Panc1 (cell line): ENCODE data around the gene KLF18. TPM values are rescaled to one million over a fixed set of nuclear protein-coding genes. Genes with fewer than 3 reads are reported as not detected.

Experiments used
- ATAC-seq: fragments of 200-7000 bp; cut with Tn5 transposase; 2 replicates; pipeline ENCODE4 v1.9.1; 2020; ENCODE audit warnings: mild to moderate bottlenecking, moderate library complexity
- BruUV-seq: library from RNA; stranded (reverse); fragments of 400-500 nt; replicated peaks from 2 replicates; lab custom pipeline; 2021; lab: Mats Ljungman, UMichigan
- CTCF ChIA-PET: fragments of 300-600 bp; sonication (Branson Sonifier 250); formaldehyde crosslinking; loops from one replicate; lab custom pipeline; 2022; ENCODE audit warnings: antibody characterized with exemption; lab: Charles Lee
- POLR2A ChIA-PET: fragments of 300-600 bp; sonication (Branson Sonifier 250); formaldehyde crosslinking; loops from one replicate; lab custom pipeline; 2022; ENCODE audit warnings: antibody characterized with exemption; lab: Charles Lee
- DNase-seq: peaks from one replicate; pipeline ENCODE4 v3.0.0-alpha.2; 2010; ENCODE audit warnings: low read depth, low spot score
- H3K27ac ChIP-seq: 2 replicates; pipeline ENCODE4 v1.5.1; 2011; ENCODE audit warnings: mild to moderate bottlenecking, low read length, inconsistent platforms
- H3K27me3 ChIP-seq: fragments of 200-500 bp; sonication (Bioruptor generic); 2 replicates; pipeline ENCODE4 v1.6.0; 2014; ENCODE audit warnings: low read length, inconsistent platforms; ENCODE audit not compliant: control insufficient read depth, insufficient read depth
- H3K36me3 ChIP-seq: fragments of 200-500 bp; sonication (Bioruptor generic); 2 replicates; pipeline ENCODE4 v1.5.1; 2014; ENCODE audit warnings: inconsistent platforms, mild to moderate bottlenecking, low read length, moderate library complexity; ENCODE audit not compliant: control insufficient read depth, insufficient read depth
- H3K4me1 ChIP-seq: 2 replicates; pipeline ENCODE4 v1.5.1; 2011; ENCODE audit warnings: inconsistent platforms, mild to moderate bottlenecking, low read length, moderate library complexity; ENCODE audit not compliant: control insufficient read depth, insufficient read depth
- H3K4me3 ChIP-seq, 2 experiments: 2 replicates each; pipeline ENCODE4 v1.5.1; 2011 to 2012; ENCODE audit warnings: low read depth in 2 of 2, low read length in 2 of 2, mild to moderate bottlenecking in 2 of 2, inconsistent platforms in 1 of 2, moderate library complexity in 1 of 2
- H3K9me3 ChIP-seq: fragments of 200-500 bp; sonication (Bioruptor generic); 2 replicates; pipeline ENCODE4 v1.5.1; 2014; ENCODE audit warnings: low read depth, mild to moderate bottlenecking, inconsistent platforms, low read length, moderate library complexity; ENCODE audit not compliant: control insufficient read depth, insufficient read depth
- POLR2AphosphoS5 ChIP-seq: IDR thresholded peaks from 2 replicates; pipeline ENCODE4 v1.6.1; 2012; ENCODE audit warnings: mild to moderate bottlenecking, low read depth, low read length, moderate library complexity
- SIN3A ChIP-seq: IDR thresholded peaks from 2 replicates; pipeline ENCODE4 v1.6.1; 2012; ENCODE audit warnings: low read depth, mild to moderate bottlenecking, low read length, moderate library complexity, borderline replicate concordance; ENCODE audit not compliant: insufficient read depth
- TCF7L2 ChIP-seq: IDR thresholded peaks from 2 replicates; pipeline ENCODE4 v1.6.1; 2011; ENCODE audit warnings: mild to moderate bottlenecking, low read depth, low read length, inconsistent platforms
- in situ Hi-C: cut with HindIII; loops from 2 replicates; pipeline ENCODE4 v1.10.0; 2016; ENCODE audit warnings: low sequenced_read_pairs, low pct_unique_long_range_greater_than_20kb
- intact Hi-C: fragments of 100-400 bp; cut with micrococcal nuclease; formaldehyde crosslinking; loops from one replicate; pipeline ENCODE4 v1.10.0; 2022; ENCODE audit not compliant: unreplicated experiment
- total RNA-seq: library from RNA; stranded (reverse); gene quantifications from one replicate; pipeline ENCODE4 v1.2.1, GENCODE V29; 2021; ENCODE audit not compliant: unreplicated experiment
- TF ChIP-seq, protein P1 (sequence below): fragments of 450-650 bp; IDR thresholded peaks from 2 replicates; pipeline ENCODE4 v1.5.1; 2017; ENCODE audit warnings: mild to moderate bottlenecking
- TF ChIP-seq, protein P2 (sequence below), 2 experiments: IDR thresholded peaks; 2 replicates each; pipeline ENCODE4 v1.6.1; 2011 to 2012; ENCODE audit warnings: low read depth in 2 of 2, control low read depth in 1 of 2, low read length in 1 of 2, mild to moderate bottlenecking in 1 of 2, moderate library complexity in 1 of 2; ENCODE audit not compliant: insufficient read depth in 1 of 2

Gene KLF18
- total RNA-seq, 1 experiment from 2014 or later: not detected

DNA sequence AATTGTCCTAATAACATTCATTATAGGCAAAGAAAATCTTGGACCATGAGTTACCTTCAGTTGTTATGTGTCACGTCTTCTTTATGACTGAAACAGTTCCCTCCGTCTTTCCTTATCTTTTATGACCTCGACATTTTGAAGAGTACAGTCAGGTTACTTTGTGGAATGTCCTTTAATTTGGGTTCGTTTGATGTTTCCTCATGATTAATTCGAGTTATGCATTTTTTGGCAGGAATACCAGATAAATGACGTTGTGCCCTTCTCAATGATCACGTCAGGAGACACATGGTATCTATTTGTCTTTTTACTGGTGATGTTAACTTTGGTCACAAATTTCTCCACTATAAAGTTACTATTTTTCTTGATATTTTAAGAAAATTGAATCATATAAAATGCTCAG, 40.1 kb downstream of the KLF18 start:
- DNase-seq (no peak), ATAC-seq (no peak)
- H3K36me3 ChIP-seq: no peaks in the 10 kb centered on the region
- H3K4me3 ChIP-seq: no peak overlapping the region
- H3K27ac ChIP-seq: no peak overlapping the region
- POLR2A ChIA-PET: no interaction called here
- CTCF ChIA-PET: no interaction called here
- no peaks in the 10 kb centered on the region for H3K9me3 ChIP-seq
- intact Hi-C loops (no loop called here), in situ Hi-C loops (loop anchor here (5.0 kb wide), 1 partner anchor 51 kb away; no protein-coding TSS in a partner anchor)
- no peak for TF ChIP-seq SIN3A
- TF ChIP-seq POLR2AphosphoS5: no peak
- TF ChIP-seq, protein P1, sequence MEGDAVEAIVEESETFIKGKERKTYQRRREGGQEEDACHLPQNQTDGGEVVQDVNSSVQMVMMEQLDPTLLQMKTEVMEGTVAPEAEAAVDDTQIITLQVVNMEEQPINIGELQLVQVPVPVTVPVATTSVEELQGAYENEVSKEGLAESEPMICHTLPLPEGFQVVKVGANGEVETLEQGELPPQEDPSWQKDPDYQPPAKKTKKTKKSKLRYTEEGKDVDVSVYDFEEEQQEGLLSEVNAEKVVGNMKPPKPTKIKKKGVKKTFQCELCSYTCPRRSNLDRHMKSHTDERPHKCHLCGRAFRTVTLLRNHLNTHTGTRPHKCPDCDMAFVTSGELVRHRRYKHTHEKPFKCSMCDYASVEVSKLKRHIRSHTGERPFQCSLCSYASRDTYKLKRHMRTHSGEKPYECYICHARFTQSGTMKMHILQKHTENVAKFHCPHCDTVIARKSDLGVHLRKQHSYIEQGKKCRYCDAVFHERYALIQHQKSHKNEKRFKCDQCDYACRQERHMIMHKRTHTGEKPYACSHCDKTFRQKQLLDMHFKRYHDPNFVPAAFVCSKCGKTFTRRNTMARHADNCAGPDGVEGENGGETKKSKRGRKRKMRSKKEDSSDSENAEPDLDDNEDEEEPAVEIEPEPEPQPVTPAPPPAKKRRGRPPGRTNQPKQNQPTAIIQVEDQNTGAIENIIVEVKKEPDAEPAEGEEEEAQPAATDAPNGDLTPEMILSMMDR: no peak
- TF ChIP-seq TCF7L2: no peak
- TF ChIP-seq, protein P2, sequence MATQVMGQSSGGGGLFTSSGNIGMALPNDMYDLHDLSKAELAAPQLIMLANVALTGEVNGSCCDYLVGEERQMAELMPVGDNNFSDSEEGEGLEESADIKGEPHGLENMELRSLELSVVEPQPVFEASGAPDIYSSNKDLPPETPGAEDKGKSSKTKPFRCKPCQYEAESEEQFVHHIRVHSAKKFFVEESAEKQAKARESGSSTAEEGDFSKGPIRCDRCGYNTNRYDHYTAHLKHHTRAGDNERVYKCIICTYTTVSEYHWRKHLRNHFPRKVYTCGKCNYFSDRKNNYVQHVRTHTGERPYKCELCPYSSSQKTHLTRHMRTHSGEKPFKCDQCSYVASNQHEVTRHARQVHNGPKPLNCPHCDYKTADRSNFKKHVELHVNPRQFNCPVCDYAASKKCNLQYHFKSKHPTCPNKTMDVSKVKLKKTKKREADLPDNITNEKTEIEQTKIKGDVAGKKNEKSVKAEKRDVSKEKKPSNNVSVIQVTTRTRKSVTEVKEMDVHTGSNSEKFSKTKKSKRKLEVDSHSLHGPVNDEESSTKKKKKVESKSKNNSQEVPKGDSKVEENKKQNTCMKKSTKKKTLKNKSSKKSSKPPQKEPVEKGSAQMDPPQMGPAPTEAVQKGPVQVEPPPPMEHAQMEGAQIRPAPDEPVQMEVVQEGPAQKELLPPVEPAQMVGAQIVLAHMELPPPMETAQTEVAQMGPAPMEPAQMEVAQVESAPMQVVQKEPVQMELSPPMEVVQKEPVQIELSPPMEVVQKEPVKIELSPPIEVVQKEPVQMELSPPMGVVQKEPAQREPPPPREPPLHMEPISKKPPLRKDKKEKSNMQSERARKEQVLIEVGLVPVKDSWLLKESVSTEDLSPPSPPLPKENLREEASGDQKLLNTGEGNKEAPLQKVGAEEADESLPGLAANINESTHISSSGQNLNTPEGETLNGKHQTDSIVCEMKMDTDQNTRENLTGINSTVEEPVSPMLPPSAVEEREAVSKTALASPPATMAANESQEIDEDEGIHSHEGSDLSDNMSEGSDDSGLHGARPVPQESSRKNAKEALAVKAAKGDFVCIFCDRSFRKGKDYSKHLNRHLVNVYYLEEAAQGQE (IDR thresholded peaks at IDR 0.05; ENCODE audit: insufficient read depth in 1 of 2, low read depth in 2 of 2, low read length in 1 of 2): no peak
- no peaks in the 10 kb centered on the region for H3K4me1 ChIP-seq
- H3K27me3 ChIP-seq: no peaks in the 10 kb centered on the region
- BruUV-seq: no TSS peak

DNA sequence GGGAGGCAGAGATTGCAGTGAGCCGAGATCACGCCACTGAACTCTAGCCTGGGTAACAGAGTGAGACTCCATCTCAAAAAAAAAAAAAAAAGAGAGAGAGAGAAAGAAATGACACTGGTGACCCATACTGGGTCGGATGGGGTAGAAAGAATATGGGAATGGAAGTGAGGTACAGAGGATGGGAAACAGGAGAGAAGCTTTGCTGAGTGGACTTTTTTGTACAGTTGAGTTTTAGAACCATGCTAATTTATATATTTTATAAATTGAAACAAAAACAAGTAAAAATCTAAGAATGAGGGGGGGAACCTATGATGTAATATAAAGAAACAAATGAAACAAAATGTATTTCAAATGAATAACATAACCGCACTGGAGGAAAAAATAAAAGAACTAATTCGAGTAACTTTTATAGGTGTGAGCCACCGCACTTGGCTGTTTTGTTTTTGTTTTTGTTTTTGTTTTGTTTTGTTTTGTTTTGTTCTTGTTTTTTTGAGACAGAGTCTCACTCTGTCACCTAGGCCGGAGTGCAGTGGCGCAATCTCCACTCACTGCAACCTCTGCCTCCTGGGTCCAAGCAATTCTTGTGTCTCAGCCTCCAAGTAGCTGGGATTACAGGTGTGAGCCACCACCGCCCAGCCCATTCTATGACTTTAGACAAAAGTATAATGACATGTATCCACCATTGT, 41.1 kb downstream of the KLF18 start:
- Histone ChIP-seq H3K4me1 (no peaks in the 10 kb centered on the region), H3K27me3 (no peaks in the 10 kb centered on the region), H3K27ac (no peak overlapping the region), H3K4me3 (no peak overlapping the region), H3K36me3 (no peaks in the 10 kb centered on the region), H3K9me3 (no peaks in the 10 kb centered on the region)
- CTCF ChIA-PET: no interaction called here
- TF ChIP-seq SIN3A (no peak), TCF7L2 (no peak), POLR2AphosphoS5 (no peak)
- TF ChIP-seq, protein P2 (IDR thresholded peaks at IDR 0.05; ENCODE audit: insufficient read depth in 1 of 2, low read depth in 2 of 2, low read length in 1 of 2): no peak
- TF ChIP-seq, protein P1: no peak
- in situ Hi-C loops (loop anchor here (5.0 kb wide), 1 partner anchor 52 kb away; no protein-coding TSS in a partner anchor), intact Hi-C loops (no loop called here)
- no TSS peak for BruUV-seq
- DNase-seq (no peak), ATAC-seq (no peak)
- POLR2A ChIA-PET: interaction anchor here (0.7 kb wide), 1 partner anchor 9 kb away, joined by 3 read pairs; no protein-coding TSS in a partner anchor
